GM12801 (cell line): ENCODE results near the gene EFR3B.

ENCODE experiments used
- TF ChIP-seq, protein P1 (sequence below): IDR thresholded peaks from one replicate; pipeline ENCODE4 v1.5.1; 2011; ENCODE audit warnings: control low read depth; ENCODE audit not compliant: insufficient read length; ENCODE audit errors: extremely low read depth

EFR3B gene

DNA sequence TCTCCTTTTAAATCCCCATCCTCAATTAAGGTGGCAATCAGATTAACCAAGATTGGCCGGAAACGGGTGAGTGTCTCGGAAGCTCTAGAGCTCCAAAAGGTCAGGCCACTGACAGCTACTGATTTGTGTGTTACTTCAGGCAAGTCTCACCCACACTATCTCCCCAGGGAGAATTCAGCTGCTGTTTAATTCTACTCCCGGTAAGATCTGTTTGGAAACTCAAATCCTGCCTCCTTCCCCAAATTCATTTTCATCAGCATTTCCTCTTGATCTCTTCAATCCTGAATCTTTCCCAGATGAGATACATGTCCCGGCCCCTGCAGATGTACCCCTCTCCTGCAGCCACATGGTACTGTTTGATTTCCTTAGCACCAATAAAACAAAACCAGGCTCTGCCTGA lies 34.9 kb downstream of the EFR3B start:
- TF ChIP-seq, protein P1, sequence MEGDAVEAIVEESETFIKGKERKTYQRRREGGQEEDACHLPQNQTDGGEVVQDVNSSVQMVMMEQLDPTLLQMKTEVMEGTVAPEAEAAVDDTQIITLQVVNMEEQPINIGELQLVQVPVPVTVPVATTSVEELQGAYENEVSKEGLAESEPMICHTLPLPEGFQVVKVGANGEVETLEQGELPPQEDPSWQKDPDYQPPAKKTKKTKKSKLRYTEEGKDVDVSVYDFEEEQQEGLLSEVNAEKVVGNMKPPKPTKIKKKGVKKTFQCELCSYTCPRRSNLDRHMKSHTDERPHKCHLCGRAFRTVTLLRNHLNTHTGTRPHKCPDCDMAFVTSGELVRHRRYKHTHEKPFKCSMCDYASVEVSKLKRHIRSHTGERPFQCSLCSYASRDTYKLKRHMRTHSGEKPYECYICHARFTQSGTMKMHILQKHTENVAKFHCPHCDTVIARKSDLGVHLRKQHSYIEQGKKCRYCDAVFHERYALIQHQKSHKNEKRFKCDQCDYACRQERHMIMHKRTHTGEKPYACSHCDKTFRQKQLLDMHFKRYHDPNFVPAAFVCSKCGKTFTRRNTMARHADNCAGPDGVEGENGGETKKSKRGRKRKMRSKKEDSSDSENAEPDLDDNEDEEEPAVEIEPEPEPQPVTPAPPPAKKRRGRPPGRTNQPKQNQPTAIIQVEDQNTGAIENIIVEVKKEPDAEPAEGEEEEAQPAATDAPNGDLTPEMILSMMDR: no peak

DNA sequence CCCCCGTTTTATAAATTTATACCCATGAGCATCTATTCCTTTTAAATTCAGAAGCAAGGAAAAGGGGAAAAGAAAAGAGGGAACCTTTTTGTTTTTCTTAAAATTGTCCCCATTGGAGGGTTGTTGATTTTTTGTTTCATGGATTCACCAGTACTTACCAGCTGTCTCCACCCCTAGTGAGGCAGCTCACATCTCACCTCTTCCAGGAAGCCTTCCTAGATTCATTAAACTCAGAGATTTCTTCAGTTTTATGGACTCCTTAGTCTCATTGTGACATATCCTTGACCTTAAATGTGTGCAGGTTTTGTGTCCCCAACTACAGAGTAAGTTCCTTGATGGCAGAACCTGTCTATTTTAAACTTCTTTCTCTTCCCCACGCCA lies 35.9 kb downstream of the EFR3B start:
- TF ChIP-seq, protein P1: no peak

DNA sequence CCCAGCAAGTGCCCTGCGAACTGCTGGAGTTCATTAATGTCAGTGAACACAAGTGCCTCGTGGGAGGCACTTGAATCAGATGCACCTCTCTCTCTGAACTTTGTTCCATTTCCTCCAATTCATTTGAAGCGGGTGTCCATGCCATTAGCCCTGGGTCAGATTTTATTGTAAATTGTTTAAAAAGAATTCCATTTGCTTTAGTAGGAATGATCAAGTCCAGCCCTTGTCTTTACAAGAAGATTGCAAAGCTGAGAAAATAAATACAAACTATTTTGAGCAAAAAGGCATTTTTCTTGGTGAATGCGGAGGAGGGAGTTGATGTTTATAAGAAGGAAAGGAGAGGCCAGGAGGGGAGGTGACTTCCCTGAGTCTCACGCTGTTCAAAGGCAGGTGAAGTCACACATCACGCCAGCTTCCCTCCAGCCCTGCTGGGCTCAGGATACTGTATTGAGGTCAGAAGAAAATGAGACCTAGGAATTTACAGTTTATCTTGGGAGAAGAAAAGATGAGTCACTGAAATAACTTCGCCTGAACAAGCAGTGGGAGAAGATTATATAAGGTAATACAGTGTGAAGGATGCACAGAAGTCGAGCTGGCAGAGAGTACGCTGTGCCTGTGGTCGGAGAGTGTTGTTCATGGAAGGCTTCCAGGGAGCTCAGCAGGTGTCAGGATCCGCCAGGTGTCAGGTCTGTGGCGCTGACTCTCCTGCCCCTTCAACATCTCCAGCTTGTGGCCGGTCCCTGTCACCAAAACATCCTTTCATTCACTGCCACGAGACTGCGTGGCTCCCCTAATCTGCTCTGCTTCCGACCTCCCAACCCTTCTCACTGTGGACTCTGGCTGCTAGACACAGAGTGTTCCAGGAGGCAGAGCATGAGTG lies 36.5 kb downstream of the EFR3B start:
- TF ChIP-seq, protein P1: no peak

DNA sequence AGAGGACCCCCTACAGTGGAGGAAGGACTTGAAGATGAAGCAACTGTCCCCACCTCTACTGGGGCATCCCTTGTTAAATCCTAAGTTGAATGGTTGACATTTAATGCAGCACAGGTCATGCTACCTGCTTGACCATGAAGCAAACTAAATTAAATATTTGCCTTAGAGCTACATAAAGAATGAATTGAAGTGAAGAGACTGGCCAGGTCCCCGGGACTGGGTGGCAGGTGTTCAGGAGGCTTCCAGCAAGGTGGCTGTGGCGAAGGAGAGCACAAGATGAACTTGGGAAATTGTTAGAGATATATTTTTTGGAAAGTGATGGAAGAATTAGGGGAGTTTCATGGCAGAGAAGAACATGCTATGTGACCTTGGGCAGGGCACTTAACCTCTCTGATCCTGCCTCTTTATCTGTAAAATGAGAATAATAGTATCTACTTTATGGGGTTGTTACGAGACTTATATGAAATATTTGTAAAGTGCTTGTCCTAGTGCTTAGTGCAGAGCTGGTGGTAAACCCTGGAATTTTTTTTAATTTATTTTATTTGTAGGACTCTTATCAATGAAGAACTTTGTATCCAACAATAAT lies 37.3 kb downstream of the EFR3B start:
- TF ChIP-seq, protein P1: no peak

DNA sequence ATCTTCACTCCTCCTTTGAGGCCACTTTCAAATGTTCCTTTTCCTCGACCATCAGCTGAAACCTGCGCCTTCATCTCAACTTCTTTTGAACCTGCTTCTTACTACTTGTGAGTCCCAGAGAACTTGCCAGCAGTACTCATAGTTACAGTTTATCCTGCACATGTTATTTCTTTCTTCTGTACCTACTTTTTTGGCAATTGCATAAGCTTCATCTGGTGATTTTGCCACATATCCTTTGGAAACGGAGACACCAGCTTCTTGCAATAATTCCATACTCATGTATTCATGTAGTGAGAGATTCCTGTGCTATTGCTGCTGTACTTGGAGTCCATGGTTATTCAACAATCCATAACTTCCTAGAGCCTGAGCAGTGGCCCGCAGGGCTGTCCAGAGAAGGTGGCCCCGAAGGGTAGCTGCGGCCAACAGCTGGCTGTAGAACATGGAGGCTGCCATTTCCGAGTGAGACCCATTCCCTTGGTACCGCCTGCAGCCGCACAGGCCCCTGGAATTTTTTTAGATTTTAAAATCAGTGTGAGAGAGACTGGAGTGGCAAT lies 39.4 kb downstream of the EFR3B start:
- TF ChIP-seq, protein P1: no peak

DNA sequence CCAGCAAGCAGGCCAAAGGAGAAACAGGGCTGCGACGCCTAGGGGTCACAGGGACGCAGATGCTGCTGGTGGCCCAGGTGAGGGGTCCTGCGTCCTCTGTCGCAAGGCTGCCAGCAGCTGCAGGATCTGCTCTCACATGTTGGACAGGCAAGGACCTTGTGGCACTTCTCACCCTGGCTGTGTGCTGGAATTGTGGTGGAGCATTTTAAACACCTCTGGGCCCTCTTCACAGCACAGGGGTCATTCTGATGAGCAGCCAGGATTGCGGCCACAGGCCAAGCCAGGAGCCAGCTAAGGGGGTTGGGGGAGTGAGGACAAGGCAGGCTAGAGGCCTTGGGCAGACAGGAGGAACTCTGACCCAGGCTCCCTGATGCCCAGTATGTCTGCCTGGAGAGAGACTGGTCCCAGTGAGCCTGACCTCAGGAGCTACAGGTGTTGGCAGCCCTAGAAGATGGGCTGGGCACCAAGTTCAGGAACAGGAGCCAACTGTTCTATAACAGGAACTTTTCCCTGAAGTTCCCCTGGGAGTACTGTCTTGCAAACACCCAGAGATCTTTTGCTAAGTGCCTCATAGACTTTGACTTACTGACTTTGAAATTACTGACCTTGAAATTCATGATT lies 40.2 kb downstream of the EFR3B start:
- TF ChIP-seq, protein P1: no peak
